Hepatocyte (in vitro differentiated cells): ENCODE measurements around the gene TFF2.

ENCODE experiments used
- CTCF ChIP-seq: fragments of 200-600 bp; sonication (generic); IDR thresholded peaks from 2 replicates; pipeline ENCODE4 v1.5.1; 2016; ENCODE audit warnings: antibody characterized with exemption, mild to moderate bottlenecking; ENCODE audit not compliant: poor library complexity
- EZH2 ChIP-seq: fragments of 200-600 bp; sonication (generic); IDR thresholded peaks from 2 replicates; pipeline ENCODE4 v1.6.1; 2016; ENCODE audit warnings: antibody characterized with exemption, mild to moderate bottlenecking, borderline replicate concordance

DNA sequence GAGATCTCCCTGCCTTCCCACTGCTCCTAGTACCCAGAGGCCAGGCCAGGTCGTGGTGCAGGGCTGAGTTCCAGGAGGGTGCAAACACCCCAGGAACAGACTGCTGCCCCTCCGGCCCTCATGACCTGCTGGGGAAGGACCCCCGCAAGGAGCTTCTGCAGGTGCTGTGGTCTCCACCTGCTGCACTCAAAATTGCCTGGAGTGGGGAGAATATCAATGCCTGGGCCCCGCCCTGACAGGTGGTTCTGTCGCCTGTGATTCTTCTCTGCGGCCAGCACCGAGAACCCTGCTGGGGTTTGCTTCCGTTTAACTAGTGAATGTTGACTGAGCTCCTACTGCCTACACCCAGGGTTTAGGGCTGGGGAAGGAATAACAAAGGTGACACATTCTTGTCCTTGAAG is 33.5 kb downstream of the TFF2 start:
- no peak for TF ChIP-seq CTCF
- TF ChIP-seq EZH2, result no peak
